Mucosa of rectum (tissue), 2 donors: Measurements from ENCODE around the gene FBXO31.

Experiments used
- H3K27ac ChIP-seq, 2 donors: one replicate each; pipeline ENCODE4 v1.7.0; 2013; ENCODE audit warnings: inconsistent platforms in 2 of 2, low read depth in 2 of 2, low read length in 2 of 2
- H3K27me3 ChIP-seq, 2 donors: one replicate each; pipeline ENCODE4 v1.7.0; 2013; ENCODE audit warnings: low read length in 2 of 2; ENCODE audit not compliant: control insufficient read depth in 2 of 2, insufficient read depth in 2 of 2
- H3K36me3 ChIP-seq, 2 donors: one replicate each; pipeline ENCODE4 v1.7.0; 2013; ENCODE audit warnings: low read length in 2 of 2; ENCODE audit not compliant: control insufficient read depth in 2 of 2, insufficient read depth in 2 of 2
- H3K4me1 ChIP-seq, 2 donors: one replicate each; pipeline ENCODE4 v1.7.0; 2013; ENCODE audit warnings: low read length in 2 of 2, mild to moderate bottlenecking in 1 of 2; ENCODE audit not compliant: control insufficient read depth in 2 of 2, insufficient read depth in 2 of 2
- H3K4me3 ChIP-seq, 2 donors: one replicate each; pipeline ENCODE4 v1.7.0; 2013; ENCODE audit warnings: low read length in 2 of 2
- H3K9ac ChIP-seq, 2 donors: one replicate each; pipeline ENCODE4 v1.7.0; 2013; ENCODE audit warnings: low read length in 2 of 2, low read depth in 1 of 2, mild to moderate bottlenecking in 1 of 2
- H3K9me3 ChIP-seq, 2 donors: one replicate each; pipeline ENCODE4 v1.7.0; 2013; ENCODE audit warnings: low read length in 2 of 2; ENCODE audit not compliant: control insufficient read depth in 2 of 2
- donor health status: healthy.
- donor health status: Normal muscosa, but diverticular disease.

FBXO31 gene

DNA sequence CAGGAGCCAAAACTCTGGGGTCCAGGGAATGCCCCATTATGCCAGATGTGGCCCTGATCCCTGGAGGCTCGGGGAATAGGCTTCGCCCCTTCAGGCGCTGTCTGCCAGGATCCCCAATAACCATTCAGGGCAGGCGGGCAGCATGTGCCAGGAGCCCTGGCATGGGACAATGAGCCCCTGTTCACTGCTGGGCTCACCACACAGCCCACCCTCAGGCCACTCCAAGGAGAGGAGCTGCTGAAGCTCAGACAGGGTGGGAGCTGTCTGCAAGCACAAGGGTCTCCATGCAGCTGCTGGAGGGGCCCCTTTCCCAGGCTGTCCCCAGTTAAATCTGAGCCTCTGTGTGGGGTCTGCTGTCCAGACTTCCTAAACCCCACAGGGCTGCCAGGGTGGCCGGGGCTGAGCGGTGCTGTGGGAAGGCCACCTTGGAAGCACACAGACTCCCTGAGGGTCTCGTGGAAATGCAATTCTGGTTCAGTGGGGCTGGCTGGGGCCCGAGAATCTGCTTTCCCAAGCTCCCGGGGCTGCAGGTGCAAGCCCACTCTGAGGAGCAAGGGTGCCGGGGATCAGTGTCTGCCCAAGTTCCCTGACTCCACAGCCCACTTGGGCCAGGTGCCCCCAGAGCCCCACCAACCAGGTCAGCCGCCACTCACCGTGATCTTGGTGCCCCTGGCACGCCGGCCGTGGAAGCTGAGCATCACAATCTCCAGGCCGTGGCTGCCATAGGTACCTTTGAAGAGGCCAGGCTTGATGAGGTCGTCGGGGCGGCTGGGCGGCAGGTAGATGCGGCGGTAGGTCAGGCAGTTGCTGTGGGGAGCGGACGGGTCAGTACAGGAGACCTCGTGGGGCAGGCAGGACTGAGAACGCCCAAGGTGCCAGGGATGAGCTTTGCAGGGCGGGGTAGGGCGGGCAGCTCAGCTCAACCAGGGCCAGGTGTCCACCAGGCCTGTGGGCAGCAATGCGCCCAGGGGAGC lies 48.6 kb downstream of the FBXO31 start:
- H3K27me3 ChIP-seq = no peaks in the 10 kb centered on the region
- no peak overlapping the region for H3K27ac ChIP-seq
- H3K4me3 ChIP-seq = no peak overlapping the region
- no peak overlapping the region for H3K9ac ChIP-seq
- no peaks in the 10 kb centered on the region for H3K4me1 ChIP-seq
- H3K9me3 ChIP-seq = no peaks in the 10 kb centered on the region
- H3K36me3 ChIP-seq = peaks cover 63 to 69% of the 10 kb centered on the region in 2 donors

DNA sequence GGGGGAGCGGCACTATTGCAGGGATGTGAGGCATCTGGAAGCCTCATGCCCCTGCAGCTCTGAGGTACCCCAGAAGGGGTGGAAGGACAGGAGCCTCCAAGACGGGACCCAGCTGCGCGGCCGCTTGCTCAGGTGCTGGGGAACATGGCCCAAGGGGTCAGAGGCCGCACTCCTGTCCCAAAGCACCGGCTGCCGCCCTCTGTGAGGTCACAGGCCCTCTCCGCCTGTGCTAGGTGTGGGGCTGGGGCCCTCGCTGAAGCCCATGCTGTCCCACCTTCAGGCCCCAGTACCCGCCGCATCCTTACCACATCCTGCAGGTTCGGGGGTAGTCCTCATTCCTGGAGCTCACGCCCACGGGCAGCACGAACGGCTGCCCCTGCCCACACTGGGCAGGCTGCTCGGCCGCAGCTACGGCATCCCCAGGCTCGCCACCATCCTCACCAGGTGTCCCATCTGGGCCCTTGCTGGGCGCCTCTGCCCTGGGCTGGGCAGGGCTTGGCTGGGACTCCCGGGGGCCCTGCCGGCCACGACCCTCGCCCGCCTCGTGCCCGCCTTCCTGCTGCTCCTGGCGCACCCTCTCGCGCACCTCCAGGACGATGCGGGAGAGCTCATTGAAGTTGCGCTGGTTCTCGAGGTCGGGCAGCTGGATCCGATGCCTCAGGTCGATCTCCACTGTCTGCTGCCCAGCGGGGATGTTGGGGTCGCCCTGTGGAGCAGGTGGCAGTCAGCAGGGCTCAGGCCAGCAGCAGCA lies 49.8 kb downstream of the FBXO31 start:
- no peaks in the 10 kb centered on the region for H3K4me1 ChIP-seq
- no peaks in the 10 kb centered on the region for H3K27me3 ChIP-seq
- H3K4me3 ChIP-seq = no peak overlapping the region
- no peak overlapping the region for H3K27ac ChIP-seq
- peaks cover 61 to 70% of the 10 kb centered on the region in 2 donors for H3K36me3 ChIP-seq
- no peaks in the 10 kb centered on the region for H3K9me3 ChIP-seq
- no peak overlapping the region for H3K9ac ChIP-seq

GRCh38 chr16:87333101-87333500 lies 50.5 kb downstream of the FBXO31 start:
- Histone ChIP-seq H3K9me3 (no peaks in the 10 kb centered on the region), H3K4me3 (no peak overlapping the region), H3K36me3 (peaks cover 60 to 72% of the 10 kb centered on the region in 2 donors), H3K27me3 (no peaks in the 10 kb centered on the region), H3K4me1 (no peaks in the 10 kb centered on the region), H3K9ac (no peak overlapping the region), H3K27ac (no peak overlapping the region)

GRCh38 chr16:87332150-87332549 lies 51.4 kb downstream of the FBXO31 start:
- H3K27ac ChIP-seq = no peak overlapping the region
- H3K9ac ChIP-seq = no peak overlapping the region
- H3K36me3 ChIP-seq = peaks cover 64 to 71% of the 10 kb centered on the region in 2 donors

GRCh38 chr16:87331241-87331801 lies 52.3 kb downstream of the FBXO31 start:
- no peak overlapping the region for H3K27ac ChIP-seq
- H3K9me3 ChIP-seq = no peaks in the 10 kb centered on the region
- no peak overlapping the region for H3K4me3 ChIP-seq
- H3K27me3 ChIP-seq = no peaks in the 10 kb centered on the region
- H3K36me3 ChIP-seq = peaks cover 61 to 68% of the 10 kb centered on the region in 2 donors
- no peaks in the 10 kb centered on the region for H3K4me1 ChIP-seq
- no peak overlapping the region for H3K9ac ChIP-seq

More at GRCh38 chr16:87332150-87332549, 51.4 kb downstream of the FBXO31 start:
- Histone ChIP-seq H3K4me3 (no peak overlapping the region), H3K4me1 (no peaks in the 10 kb centered on the region), H3K27me3 (no peaks in the 10 kb centered on the region), H3K9me3 (no peaks in the 10 kb centered on the region)

DNA sequence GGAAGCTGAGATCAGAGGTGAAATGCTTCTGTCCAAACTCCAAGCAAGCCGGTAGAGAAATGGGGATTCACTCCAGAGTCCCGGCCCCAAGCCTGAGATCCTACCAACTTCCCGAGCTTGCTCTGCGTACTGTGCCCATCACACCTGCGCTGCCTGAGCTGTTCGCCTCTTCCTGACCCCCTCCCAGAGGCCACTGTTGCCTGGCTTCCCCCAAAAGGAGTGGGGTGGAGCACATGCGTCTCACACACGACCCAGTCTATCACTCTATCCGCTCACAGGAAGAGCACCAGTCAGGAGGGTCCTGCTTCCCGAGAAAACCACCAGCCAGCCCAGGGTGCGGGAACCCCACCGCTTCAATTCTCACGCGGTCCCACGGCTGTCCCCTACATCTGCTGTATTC lies 52.9 kb downstream of the FBXO31 start:
- H3K9me3 ChIP-seq = no peaks in the 10 kb centered on the region
- no peak overlapping the region for H3K4me3 ChIP-seq
- H3K27ac ChIP-seq = no peak overlapping the region
- H3K4me1 ChIP-seq = no peaks in the 10 kb centered on the region
- H3K9ac ChIP-seq = no peak overlapping the region
- peaks cover 55 to 64% of the 10 kb centered on the region in 2 donors for H3K36me3 ChIP-seq
- no peaks in the 10 kb centered on the region for H3K27me3 ChIP-seq

DNA sequence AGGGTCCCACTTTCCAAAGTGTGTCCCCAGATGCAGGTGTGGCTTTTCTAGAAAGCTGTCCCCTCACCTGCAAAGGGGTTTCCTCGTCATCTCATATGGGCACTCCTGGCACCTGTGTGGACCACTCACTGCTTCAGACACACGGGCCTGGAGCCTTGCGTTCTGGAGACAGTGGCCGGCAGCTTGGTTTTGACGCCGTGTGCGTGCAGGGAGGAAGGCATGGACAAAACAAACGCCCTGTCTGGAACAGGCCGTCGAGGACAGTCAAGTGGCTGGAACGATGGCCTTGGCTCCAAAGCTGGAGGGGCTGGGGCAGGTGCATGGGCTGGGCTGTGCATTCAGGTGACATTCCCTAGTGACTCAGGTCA lies 53.3 kb downstream of the FBXO31 start:
- Histone ChIP-seq H3K9ac (no peak overlapping the region), H3K4me1 (no peaks in the 10 kb centered on the region), H3K36me3 (peaks cover 53 to 60% of the 10 kb centered on the region in 2 donors), H3K9me3 (no peaks in the 10 kb centered on the region), H3K4me3 (no peak overlapping the region), H3K27ac (no peak overlapping the region), H3K27me3 (no peaks in the 10 kb centered on the region)

GRCh38 chr16:87329436-87330256 lies 53.9 kb downstream of the FBXO31 start:
- H3K9ac ChIP-seq = no peak overlapping the region
- H3K36me3 ChIP-seq = peaks cover 47 to 56% of the 10 kb centered on the region in 2 donors
- no peaks in the 10 kb centered on the region for H3K9me3 ChIP-seq
- peaks cover 0 to 3% of the 10 kb centered on the region in 2 donors for H3K4me1 ChIP-seq
- H3K27ac ChIP-seq = no peak overlapping the region
- no peaks in the 10 kb centered on the region for H3K27me3 ChIP-seq
- H3K4me3 ChIP-seq = no peak overlapping the region

- Histone ChIP-seq H3K9ac (no peak overlapping the region), H3K4me3 (no peak overlapping the region), H3K27ac (no peak overlapping the region), H3K27me3 (no peaks in the 10 kb centered on the region), H3K36me3 (peaks cover 40 to 52% of the 10 kb centered on the region in 2 donors), H3K4me1 (peaks cover 0 to 3% of the 10 kb centered on the region in 2 donors), H3K9me3 (no peaks in the 10 kb centered on the region)
Measured at GRCh38 chr16:87328846-87329245, 54.7 kb downstream of the FBXO31 start.
